Immature natural killer cell (primary cell): ENCODE data around the gene CWC25. TPM values are rescaled to one million over a fixed set of nuclear protein-coding genes. Genes with fewer than 3 reads are reported as not detected.

ENCODE experiments used
- DNase-seq, 3 donors: peaks; one replicate each; pipeline ENCODE4 v3.0.0; 2022; ENCODE audit warnings: mixed read lengths in 1 of 3
- H3K27ac Mint-ChIP-seq, 6 donors: one replicate each; pipeline ENCODE4 v1.8.0; 2020; ENCODE audit warnings: mixed read lengths in 6 of 6, mild to moderate bottlenecking in 5 of 6, inconsistent platforms in 4 of 6, moderate library complexity in 3 of 6
- H3K27me3 Mint-ChIP-seq, 3 donors: one replicate each; pipeline ENCODE4 v1.8.0; 2020 to 2021; ENCODE audit warnings: low read depth in 3 of 3, mild to moderate bottlenecking in 3 of 3, mixed read lengths in 3 of 3, moderate library complexity in 3 of 3, inconsistent platforms in 1 of 3
- H3K36me3 Mint-ChIP-seq, 3 donors: one replicate each; pipeline ENCODE4 v1.8.0; 2020; ENCODE audit warnings: mixed read lengths in 3 of 3, inconsistent platforms in 2 of 3, mild to moderate bottlenecking in 2 of 3
- H3K4me1 Mint-ChIP-seq, 2 donors: one replicate each; pipeline ENCODE4 v1.8.0; 2020; ENCODE audit warnings: inconsistent platforms in 2 of 2, mild to moderate bottlenecking in 2 of 2, mixed read lengths in 2 of 2, moderate library complexity in 1 of 2
- H3K4me3 Mint-ChIP-seq, 5 donors: one replicate each; pipeline ENCODE4 v1.8.0; 2020; ENCODE audit warnings: mild to moderate bottlenecking in 5 of 5, mixed read lengths in 5 of 5, inconsistent platforms in 3 of 5, moderate library complexity in 3 of 5
- H3K9me3 Mint-ChIP-seq, 6 donors: one replicate each; pipeline ENCODE4 v1.8.0; 2020; ENCODE audit warnings: mild to moderate bottlenecking in 6 of 6, mixed read lengths in 6 of 6, inconsistent platforms in 4 of 6, moderate library complexity in 3 of 6
- polyA plus RNA-seq, 3 donors: library from polyadenylated mRNA; unstranded; fragments of 300-500 nt; fragmentation: Illumina TruSeq; gene quantifications; one replicate each; pipeline ENCODE4 v1.2.3, GENCODE V29; 2021

Gene CWC25
- 10 to 100 TPM in 1 of 3 donors, 1 to 10 TPM in 2; 4.3 to 11.1 (median 5.2) TPM for polyA plus RNA-seq

DNA sequence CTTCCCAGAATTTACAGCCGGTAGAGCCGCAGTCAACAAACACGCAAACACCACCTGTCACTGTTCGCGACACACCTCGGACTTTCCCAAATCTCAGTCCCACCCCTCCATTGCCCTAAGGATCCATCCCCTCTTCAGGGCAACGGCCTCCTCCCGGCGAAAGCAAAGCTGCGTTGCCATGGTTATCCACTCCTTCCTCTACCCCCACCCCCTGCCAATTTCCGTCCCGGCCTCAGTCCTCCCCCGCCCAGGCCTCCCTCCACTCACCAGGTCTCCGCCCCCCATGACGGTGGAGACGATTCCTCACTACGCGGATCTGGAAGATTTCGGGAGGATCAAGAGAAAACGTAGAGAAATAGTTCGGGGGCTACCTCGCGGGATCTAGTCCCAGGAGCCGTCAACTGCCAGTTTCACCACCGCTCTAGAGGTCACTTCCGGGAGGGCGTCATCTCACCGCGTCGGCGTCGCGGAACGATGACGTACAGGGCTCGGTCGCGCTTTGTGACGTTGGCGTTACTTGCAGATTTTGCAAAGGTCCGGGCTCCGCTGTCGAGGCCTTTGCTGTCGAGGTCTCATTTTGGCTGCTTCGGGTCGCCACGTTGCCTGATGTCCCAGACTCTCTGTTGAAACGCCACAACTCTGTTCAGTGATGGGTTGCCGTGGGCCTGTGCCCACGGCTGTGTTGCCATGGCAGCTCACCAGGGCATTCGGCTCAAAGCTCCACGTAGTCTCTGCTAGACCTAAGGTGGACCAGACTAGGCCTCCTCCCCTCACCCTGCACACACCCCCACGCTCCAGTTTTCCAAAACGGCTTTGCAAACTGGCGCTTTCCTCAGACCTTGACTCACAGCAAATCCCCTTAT lies at the start of gene CWC25:
Gene CWC25 (minus strand): TSS at position 423 of the 863 bp plus-strand sequence. CDS start 138 bp downstream, at position 285.
- Mint-ChIP-seq H3K9me3 (no peaks in the 10 kb centered on the region), H3K4me1 (peaks cover 28 to 41% of the 10 kb centered on the region in 2 donors), H3K27ac (peak within 1 kb of the TSS; percentile 98 to 99 (median 99)), H3K27me3 (peaks cover 9 to 20% (median 11%) of the 10 kb centered on the region in 3 donors), H3K36me3 (peaks cover 8 to 14% (median 12%) of the 10 kb centered on the region in 3 donors), H3K4me3 (peak within 1 kb of the TSS; percentile 97 to 99 (median 98))
- DNase-seq: peak; percentile 97 to 98 (median 98)

DNA sequence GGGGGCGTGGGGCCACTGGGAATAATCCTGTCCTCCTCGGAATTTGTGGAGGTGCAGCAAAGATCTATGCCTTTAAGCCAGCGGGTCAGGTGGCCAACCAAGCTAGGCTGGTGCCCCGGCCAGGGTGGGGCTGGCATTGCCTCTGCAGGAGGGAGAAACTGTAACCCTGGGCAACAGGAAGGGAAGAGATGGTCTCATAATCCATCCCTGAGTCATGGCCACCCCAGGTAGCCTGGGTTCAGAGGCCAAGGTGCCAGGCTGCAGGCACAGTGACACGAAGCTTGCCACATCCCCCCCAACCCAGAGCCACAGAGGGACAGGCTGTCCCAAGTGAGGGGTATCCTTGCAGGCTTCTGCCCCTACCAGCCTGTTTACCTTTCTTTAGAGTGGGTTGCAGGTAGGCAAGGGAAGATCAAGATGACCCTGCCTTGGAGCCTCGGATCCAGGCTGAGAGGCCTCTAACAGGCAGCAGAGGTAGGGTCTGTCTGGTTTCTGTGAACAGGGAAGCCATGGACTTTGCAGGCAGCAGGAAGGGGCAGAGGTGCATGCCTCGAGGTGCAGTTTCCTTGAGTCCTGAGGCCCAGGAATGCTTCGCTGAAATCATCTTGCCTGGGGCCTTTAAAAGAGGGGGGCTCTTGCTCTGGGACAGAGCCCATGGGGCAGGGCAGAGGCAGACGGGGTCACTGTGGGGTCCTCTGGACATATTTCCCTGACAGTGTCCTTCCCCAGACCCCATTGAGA lies 48.7 kb upstream of the CWC25 start:
- Mint-ChIP-seq H3K27me3 (peaks cover 10 to 21% (median 16%) of the 10 kb centered on the region in 3 donors), H3K27ac (peak overlapping the region; percentile 73 to 93 (median 86)), H3K4me1 (peaks cover 80% of the 10 kb centered on the region in 2 donors), H3K4me3 (peak overlapping the region; percentile 42 to 99 (median 74)), H3K36me3 (no peaks in the 10 kb centered on the region), H3K9me3 (no peaks in the 10 kb centered on the region)
- DNase-seq: no peak

DNA sequence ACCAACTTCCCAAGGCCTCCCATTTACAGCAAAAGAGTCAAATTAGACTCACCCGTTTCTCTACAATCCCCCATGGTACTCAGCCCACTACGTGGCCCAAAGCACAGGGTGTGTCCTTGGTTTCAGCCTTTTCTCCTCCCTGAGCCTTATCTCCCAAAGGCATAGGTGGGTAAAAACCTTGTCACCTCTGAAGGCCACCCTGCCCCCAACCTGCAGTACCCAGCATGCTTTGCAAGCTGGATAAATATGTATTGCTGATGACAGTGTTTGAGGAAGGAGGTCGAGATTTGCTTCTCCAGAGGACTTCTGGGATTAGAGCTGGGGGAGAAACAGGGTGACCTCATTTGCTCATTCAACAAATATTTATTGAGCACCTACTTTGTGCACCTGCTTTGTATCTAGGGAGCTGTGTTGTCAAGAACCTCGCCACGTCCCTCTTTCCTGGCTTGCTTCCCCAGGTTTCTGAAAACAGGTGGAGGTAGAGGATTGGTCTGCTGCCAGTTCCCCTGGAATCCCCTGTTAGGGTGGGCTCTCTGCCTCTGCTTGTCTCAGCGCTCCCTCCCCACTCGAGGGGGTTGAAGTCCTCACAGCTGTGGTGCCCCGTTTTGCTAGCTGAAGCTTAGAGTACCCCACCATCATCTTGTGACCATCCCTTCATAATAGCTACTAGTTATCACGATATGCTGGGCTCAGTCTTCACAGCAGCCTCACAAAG lies 47.7 kb upstream of the CWC25 start:
- Mint-ChIP-seq H3K27me3 (peaks cover 14 to 23% (median 23%) of the 10 kb centered on the region in 3 donors), H3K4me1 (peaks cover 80% of the 10 kb centered on the region in 2 donors), H3K27ac (peak overlapping the region; percentile 81 to 99 (median 94)), H3K9me3 (no peaks in the 10 kb centered on the region), H3K36me3 (no peaks in the 10 kb centered on the region), H3K4me3 (peak overlapping the region; percentile 92 to 99 (median 98))
- DNase-seq: no peak

DNA sequence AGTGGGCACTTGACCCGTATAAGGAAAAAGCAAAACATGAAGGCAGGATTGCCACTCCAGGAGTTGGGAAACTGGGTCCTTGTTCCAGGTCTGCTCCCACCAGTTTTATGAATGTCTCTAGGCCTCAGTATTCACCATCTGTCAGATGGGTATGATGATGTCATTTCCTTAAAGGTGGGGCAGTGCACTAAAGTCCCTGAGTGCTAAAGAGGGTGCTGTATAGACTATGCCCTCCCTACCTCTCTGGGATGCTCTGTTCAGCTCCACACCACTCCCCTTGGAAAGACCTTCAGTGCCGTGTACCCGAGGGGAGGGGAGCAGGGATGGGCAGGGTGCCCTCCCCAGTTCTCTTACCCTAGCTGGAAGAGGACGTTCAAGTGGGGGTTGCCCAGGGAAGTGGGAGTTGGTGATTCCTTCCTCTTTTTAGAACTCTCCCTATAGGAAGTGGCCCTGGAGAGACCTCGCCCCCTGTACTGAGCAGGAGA lies 46.9 kb upstream of the CWC25 start:
- Mint-ChIP-seq H3K27ac (peak overlapping the region; percentile 91 to 99 (median 96)), H3K27me3 (peaks cover 17 to 27% (median 23%) of the 10 kb centered on the region in 3 donors), H3K36me3 (no peaks in the 10 kb centered on the region), H3K4me3 (peak overlapping the region; percentile 92 to 99 (median 98)), H3K9me3 (no peaks in the 10 kb centered on the region), H3K4me1 (peaks cover 78 to 80% of the 10 kb centered on the region in 2 donors)
- DNase-seq: no peak

DNA sequence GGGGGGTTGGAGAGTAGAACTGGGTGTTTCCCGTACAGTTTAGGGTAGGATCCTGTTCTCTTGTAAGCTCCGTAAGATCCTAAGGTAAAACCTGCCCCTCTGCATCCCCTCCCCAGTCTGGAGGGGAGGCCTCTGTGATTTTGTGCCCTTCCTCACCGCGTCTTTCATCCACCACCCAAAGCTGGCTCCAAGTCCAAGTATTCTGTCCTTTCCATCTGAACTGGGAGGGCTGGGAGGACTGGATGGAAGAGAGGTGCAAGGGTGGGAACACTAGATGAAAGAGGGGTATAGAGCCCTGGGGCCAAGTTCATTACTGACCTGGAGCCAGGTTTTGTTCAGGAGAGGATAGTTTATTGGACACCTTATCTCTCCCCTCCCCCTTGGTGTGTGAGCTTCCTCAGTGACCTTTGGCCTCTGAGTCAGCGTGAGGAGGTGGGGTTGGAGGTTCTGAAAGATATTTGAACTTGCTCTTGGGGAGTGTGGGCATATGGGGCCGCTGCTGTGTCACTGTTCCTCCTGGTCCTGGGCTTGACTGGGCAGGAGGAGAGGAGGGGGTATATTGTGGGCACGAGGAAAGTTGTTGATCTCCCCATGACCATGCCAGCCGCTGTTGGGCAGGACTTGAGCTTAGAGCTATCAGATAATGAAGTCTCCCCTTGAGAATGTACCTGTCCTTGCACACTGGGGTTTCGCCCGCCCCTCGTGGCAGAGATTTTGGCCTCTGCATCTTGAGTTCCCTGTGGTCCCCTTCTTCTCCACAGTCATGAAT lies 46.3 kb upstream of the CWC25 start:
- H3K27me3 Mint-ChIP-seq: peaks cover 17 to 27% (median 19%) of the 10 kb centered on the region in 3 donors
- H3K9me3 Mint-ChIP-seq: no peaks in the 10 kb centered on the region
- peaks cover 71 to 74% of the 10 kb centered on the region in 2 donors for H3K4me1 Mint-ChIP-seq
- peak overlapping the region; percentile 92 to 99 (median 98) for H3K4me3 Mint-ChIP-seq
- DNase-seq: peak; percentile 56 to 61 (median 58)
- H3K27ac Mint-ChIP-seq: peak overlapping the region; percentile 91 to 99 (median 96)
- H3K36me3 Mint-ChIP-seq: no peaks in the 10 kb centered on the region

DNA sequence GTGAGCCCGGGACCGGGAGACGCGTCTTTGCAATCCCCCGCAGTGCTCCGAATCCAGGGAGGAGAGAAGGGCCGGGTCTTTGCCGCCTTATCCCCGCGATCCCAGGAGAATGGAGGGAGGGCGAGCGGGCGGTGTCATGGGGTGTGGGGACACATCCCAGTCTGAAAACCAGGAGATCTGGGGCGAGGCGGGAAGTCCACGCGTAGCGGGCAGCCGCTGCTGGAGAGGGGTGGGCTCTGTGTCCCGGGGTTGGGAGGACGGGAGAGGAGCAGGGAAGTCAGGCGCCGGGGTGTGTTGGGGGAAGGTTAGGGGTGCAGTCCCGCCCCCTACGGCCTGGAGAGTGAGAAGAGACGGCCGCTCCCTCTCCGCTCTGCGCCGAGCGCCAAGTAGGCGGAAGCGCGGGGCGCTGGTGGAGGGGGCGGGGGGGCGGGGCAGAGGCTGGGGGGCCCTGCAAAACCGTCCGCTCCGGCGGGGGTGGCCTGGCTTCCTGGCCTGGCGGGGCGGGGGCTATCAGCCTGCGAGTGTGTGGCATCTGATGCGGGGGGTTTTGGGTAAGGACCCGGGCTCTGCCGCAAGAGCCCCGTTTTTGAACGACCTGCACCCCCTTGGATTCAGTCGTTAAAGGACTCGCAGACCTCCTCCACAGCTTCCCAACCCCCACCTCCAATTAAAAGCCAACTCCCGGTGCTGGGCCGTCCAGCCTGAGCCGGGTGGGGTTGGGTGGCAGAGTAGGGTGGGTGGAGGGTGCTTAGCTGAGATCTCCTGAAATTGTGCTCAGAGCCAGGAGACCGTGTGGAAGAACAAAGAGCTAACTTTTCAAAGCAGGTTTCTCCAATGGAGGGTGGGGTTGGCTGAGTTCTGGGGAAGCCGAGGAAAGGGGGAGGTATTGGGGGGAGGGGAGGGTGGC lies 45.4 kb upstream of the CWC25 start:
- H3K36me3 Mint-ChIP-seq: no peaks in the 10 kb centered on the region
- peak; percentile 65 to 73 (median 73) for DNase-seq
- H3K9me3 Mint-ChIP-seq: no peaks in the 10 kb centered on the region
- peak overlapping the region; percentile 91 to 99 (median 96) for H3K27ac Mint-ChIP-seq
- peaks cover 19 to 30% (median 21%) of the 10 kb centered on the region in 3 donors for H3K27me3 Mint-ChIP-seq
- H3K4me3 Mint-ChIP-seq: peak overlapping the region; percentile 92 to 99 (median 98)
- peaks cover 63 to 64% of the 10 kb centered on the region in 2 donors for H3K4me1 Mint-ChIP-seq

DNA sequence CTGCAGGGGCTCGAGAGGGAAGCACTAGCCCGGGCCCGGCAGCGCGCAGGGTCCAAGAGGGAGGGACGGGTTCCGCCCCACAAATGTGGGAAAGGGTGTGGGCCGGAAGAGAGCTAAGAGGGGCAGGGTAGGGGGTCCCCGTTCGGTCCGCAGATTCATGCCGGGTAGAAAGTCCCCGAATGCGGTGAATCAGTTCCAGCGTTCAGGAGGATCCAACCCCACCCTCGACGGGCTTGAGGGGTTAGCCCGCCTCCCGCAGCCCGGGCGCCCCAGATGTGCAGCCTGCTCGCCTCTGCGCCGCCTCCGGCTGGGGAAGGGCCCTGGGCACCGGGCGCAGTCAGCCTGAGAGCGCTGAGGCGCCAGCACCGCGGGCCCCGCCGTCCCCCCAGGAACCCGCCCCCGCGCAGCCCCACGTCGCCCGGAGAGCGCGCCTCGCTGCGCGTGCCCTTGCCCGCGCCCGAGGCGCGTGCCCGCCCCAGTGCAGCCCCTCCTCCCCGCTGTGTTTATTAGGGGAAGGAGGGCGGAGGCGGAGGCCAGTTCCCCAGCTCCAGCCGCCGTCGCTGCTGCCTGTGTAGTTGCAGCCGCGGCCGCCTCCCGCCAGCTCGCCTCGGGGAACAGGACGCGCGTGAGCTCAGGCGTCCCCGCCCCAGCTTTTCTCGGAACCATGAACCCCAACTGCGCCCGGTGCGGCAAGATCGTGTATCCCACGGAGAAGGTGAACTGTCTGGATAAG lies 44.6 kb upstream of the CWC25 start, which contains the start of gene LASP1:
Gene LASP1 (plus strand): TSS at position 533 of the 733 bp plus-strand sequence. CDS start 132 bp downstream, at position 665.
- peak within 1 kb of the TSS; percentile 94 to 99 (median 98) for H3K4me3 Mint-ChIP-seq
- H3K27me3 Mint-ChIP-seq: peaks cover 19 to 30% (median 21%) of the 10 kb centered on the region in 3 donors
- peak; percentile 88 to 92 (median 91) for DNase-seq
- peak within 1 kb of the TSS; percentile 91 to 99 (median 97) for H3K27ac Mint-ChIP-seq
- H3K36me3 Mint-ChIP-seq: no peaks in the 10 kb centered on the region
- H3K4me1 Mint-ChIP-seq: peaks cover 55 to 56% of the 10 kb centered on the region in 2 donors
- H3K9me3 Mint-ChIP-seq: no peaks in the 10 kb centered on the region

DNA sequence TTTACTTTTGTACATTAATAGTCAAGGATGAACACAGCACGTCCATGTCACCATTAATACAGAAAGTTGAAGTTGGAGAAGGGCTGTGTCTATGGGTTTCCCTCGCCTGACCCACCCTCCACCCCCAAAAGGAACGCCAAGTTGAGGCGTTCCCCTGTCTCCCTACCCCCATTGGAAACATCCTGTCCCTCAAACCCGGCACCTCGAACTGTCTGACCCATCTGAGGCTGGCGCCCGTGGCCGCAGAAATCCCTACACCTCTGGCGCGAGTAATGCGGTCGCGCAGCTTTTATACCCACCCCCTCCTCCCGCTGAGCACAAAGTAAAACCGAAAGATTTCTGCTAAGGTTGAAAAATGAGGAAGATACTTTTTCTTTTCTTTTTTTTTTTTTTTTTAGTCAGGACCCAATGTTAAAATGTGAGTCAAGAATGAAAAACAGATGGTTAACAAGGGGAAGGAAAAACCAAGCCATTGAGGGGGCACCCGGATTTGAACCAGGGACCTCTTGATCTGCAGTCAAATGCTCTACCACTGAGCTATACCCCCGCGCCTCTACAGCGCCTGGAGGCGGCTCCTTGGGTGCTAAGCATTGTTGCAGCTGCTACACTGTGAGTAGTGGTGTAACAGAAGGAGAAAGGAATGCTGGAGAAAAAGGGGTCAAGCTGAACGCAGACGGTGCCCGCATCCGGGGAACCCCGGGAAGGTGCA lies 43.9 kb upstream of the CWC25 start:
- Mint-ChIP-seq H3K27ac (peak overlapping the region; percentile 79 to 99 (median 97)), H3K27me3 (peaks cover 19 to 32% (median 21%) of the 10 kb centered on the region in 3 donors), H3K4me3 (peak overlapping the region; percentile 94 to 99 (median 98)), H3K4me1 (peaks cover 48 to 49% of the 10 kb centered on the region in 2 donors), H3K36me3 (no peaks in the 10 kb centered on the region), H3K9me3 (no peaks in the 10 kb centered on the region)
- DNase-seq: peak; percentile 91 to 93 (median 92)

DNA sequence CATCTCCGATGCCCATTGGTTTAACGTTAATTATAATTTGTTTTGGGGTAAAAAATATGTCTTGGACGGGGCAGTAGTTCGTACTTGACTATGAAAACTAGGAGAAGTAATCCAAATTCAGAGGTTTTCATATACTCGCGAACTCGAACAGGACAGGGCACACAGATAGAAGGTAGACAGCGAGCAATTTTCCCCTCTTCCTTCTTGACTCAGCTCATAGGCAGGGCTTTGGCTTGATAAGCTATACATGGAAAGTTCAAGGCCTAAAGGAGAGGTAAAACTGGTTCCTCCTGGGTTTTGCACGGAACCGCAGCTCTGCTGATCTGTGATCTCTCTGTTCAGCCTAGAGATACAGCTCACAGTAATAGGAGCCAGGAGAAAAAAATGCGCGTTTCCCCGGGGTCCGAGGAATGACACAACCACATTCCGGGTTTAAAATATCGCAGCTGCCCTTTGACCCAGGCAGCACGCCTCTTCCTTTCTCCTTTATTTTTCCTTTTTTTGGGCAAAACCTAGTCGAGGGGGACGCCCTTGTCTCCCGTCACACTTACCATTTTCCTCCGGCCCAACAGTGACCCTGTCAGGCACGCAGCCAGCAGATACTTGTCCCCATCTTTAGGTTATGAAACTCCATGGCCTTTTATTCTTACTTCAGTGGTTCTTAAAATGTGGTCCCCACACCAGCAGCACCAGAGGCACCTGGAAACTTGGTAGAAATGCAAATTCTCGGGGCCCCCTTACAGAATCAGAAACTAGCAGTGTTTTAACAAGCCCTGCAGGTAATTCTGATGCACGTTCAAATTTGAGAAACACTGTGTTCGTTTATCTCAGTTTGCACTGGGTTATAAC lies 43.1 kb upstream of the CWC25 start:
- no peaks in the 10 kb centered on the region for H3K36me3 Mint-ChIP-seq
- no peak for DNase-seq
- H3K4me1 Mint-ChIP-seq: peaks cover 40 to 41% of the 10 kb centered on the region in 2 donors
- H3K27me3 Mint-ChIP-seq: peaks cover 19 to 32% (median 21%) of the 10 kb centered on the region in 3 donors
- H3K9me3 Mint-ChIP-seq: no peaks in the 10 kb centered on the region
- H3K27ac Mint-ChIP-seq: peak overlapping the region; percentile 79 to 99 (median 97)
- H3K4me3 Mint-ChIP-seq: peak overlapping the region; percentile 94 to 99 (median 98)
